ENCODE data around the gene MTUS2.

- TF ChIP-seq, protein P1, sequence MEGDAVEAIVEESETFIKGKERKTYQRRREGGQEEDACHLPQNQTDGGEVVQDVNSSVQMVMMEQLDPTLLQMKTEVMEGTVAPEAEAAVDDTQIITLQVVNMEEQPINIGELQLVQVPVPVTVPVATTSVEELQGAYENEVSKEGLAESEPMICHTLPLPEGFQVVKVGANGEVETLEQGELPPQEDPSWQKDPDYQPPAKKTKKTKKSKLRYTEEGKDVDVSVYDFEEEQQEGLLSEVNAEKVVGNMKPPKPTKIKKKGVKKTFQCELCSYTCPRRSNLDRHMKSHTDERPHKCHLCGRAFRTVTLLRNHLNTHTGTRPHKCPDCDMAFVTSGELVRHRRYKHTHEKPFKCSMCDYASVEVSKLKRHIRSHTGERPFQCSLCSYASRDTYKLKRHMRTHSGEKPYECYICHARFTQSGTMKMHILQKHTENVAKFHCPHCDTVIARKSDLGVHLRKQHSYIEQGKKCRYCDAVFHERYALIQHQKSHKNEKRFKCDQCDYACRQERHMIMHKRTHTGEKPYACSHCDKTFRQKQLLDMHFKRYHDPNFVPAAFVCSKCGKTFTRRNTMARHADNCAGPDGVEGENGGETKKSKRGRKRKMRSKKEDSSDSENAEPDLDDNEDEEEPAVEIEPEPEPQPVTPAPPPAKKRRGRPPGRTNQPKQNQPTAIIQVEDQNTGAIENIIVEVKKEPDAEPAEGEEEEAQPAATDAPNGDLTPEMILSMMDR (IDR thresholded peaks at IDR 0.05; ENCODE audit: insufficient read depth, low read length) = no peak
- TF ChIP-seq, protein P2, sequence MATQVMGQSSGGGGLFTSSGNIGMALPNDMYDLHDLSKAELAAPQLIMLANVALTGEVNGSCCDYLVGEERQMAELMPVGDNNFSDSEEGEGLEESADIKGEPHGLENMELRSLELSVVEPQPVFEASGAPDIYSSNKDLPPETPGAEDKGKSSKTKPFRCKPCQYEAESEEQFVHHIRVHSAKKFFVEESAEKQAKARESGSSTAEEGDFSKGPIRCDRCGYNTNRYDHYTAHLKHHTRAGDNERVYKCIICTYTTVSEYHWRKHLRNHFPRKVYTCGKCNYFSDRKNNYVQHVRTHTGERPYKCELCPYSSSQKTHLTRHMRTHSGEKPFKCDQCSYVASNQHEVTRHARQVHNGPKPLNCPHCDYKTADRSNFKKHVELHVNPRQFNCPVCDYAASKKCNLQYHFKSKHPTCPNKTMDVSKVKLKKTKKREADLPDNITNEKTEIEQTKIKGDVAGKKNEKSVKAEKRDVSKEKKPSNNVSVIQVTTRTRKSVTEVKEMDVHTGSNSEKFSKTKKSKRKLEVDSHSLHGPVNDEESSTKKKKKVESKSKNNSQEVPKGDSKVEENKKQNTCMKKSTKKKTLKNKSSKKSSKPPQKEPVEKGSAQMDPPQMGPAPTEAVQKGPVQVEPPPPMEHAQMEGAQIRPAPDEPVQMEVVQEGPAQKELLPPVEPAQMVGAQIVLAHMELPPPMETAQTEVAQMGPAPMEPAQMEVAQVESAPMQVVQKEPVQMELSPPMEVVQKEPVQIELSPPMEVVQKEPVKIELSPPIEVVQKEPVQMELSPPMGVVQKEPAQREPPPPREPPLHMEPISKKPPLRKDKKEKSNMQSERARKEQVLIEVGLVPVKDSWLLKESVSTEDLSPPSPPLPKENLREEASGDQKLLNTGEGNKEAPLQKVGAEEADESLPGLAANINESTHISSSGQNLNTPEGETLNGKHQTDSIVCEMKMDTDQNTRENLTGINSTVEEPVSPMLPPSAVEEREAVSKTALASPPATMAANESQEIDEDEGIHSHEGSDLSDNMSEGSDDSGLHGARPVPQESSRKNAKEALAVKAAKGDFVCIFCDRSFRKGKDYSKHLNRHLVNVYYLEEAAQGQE (IDR thresholded peaks at IDR 0.05; ENCODE audit: insufficient replicate concordance, low read depth) = no peak
- TF ChIP-seq POLR2AphosphoS5 (IDR thresholded peaks at IDR 0.05; ENCODE audit: low read depth) = no peak
- no peak for TF ChIP-seq SPI1 (IDR thresholded peaks at IDR 0.05; ENCODE audit: borderline replicate concordance, low read depth)
- no peak for TF ChIP-seq GABPA (IDR thresholded peaks at IDR 0.05; ENCODE audit: low read depth)
Observed at GRCh38 chr13:29487466-29488454, 667.6 kb downstream of the MTUS2 start.

Measured in HL-60 (cell line).